Measurements from ENCODE around the gene SMCO2. TPM values are rescaled to one million over a fixed set of nuclear protein-coding genes. Genes with fewer than 3 reads are reported as not detected.

Gene SMCO2
- total RNA-seq, 1 donor from 2014 or later, result not detected

DNA sequence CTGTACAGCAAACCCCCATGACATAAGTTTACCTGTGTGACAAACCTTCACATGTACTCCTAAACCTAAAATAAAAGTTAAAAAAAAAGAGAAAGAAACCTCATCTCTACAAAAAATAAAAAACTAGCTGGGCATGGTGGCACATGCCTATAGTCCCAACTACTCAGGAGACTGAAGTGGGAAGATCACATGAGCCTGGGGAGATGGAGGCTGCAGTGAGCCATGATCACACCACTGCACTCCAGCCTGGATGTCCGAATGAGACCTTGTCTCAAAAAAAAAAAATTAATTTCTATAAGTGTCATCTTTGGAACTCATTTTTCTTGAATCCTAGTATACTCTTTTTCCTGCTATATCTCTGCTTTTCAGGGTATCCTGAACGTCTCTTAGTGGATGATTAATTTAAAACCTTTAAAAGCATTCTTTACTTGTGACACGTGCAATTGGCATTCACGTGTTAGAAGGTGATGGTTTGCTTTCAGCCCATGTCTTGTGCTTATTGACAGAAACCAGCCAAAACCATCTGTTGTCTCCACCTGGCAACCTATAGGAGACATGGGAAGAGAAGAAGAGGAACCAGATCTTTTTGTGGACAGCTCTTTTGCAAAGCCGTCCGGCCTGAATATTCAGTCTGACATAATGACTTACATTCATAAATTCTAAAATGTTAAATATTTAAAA lies 46.9 kb downstream of the SMCO2 start:
- intact Hi-C loops (cut with micrococcal nuclease), result no loop called here
- DNase-seq, result no peak
- Histone ChIP-seq H3K27me3 (ENCODE audit: low read depth) (no peaks in the 10 kb centered on the region), H3K4me3 (no peak overlapping the region), H3K9me3 (replicated peaks) (no peaks in the 10 kb centered on the region), H3K27ac (replicated peaks) (no peak overlapping the region), H3K36me3 (no peaks in the 10 kb centered on the region), H3K4me1 (no peaks in the 10 kb centered on the region)
- TF ChIP-seq, protein P1, sequence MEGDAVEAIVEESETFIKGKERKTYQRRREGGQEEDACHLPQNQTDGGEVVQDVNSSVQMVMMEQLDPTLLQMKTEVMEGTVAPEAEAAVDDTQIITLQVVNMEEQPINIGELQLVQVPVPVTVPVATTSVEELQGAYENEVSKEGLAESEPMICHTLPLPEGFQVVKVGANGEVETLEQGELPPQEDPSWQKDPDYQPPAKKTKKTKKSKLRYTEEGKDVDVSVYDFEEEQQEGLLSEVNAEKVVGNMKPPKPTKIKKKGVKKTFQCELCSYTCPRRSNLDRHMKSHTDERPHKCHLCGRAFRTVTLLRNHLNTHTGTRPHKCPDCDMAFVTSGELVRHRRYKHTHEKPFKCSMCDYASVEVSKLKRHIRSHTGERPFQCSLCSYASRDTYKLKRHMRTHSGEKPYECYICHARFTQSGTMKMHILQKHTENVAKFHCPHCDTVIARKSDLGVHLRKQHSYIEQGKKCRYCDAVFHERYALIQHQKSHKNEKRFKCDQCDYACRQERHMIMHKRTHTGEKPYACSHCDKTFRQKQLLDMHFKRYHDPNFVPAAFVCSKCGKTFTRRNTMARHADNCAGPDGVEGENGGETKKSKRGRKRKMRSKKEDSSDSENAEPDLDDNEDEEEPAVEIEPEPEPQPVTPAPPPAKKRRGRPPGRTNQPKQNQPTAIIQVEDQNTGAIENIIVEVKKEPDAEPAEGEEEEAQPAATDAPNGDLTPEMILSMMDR (IDR thresholded peaks at IDR 0.05; ENCODE audit: borderline replicate concordance), result no peak

GRCh38 chr12:27497446-27497845 lies 50.9 kb downstream of the SMCO2 start:
- TF ChIP-seq, protein P1 (IDR thresholded peaks at IDR 0.05; ENCODE audit: borderline replicate concordance), result no peak
- Histone ChIP-seq H3K4me3 (no peak overlapping the region), H3K9me3 (replicated peaks) (peaks cover 6% of the 10 kb centered on the region), H3K27me3 (ENCODE audit: low read depth) (no peaks in the 10 kb centered on the region), H3K4me1 (peaks cover 7% of the 10 kb centered on the region), H3K27ac (replicated peaks) (no peak overlapping the region), H3K36me3 (no peaks in the 10 kb centered on the region)
- intact Hi-C loops (cut with micrococcal nuclease), result no loop called here
- no peak for DNase-seq

- H3K27ac ChIP-seq (replicated peaks), result no peak overlapping the region
- H3K36me3 ChIP-seq, result no peaks in the 10 kb centered on the region
- peaks cover 7% of the 10 kb centered on the region for H3K9me3 ChIP-seq (replicated peaks)
- no peak for DNase-seq
- intact Hi-C loops (cut with micrococcal nuclease), result no loop called here
- peaks cover 7% of the 10 kb centered on the region for H3K4me1 ChIP-seq
- H3K27me3 ChIP-seq (ENCODE audit: low read depth), result no peaks in the 10 kb centered on the region
- TF ChIP-seq, protein P1 (IDR thresholded peaks at IDR 0.05; ENCODE audit: borderline replicate concordance), result no peak
- H3K4me3 ChIP-seq, result no peak overlapping the region
These were observed 51.6 kb downstream of the SMCO2 start for GRCh38 chr12:27498149-27498548.

DNA sequence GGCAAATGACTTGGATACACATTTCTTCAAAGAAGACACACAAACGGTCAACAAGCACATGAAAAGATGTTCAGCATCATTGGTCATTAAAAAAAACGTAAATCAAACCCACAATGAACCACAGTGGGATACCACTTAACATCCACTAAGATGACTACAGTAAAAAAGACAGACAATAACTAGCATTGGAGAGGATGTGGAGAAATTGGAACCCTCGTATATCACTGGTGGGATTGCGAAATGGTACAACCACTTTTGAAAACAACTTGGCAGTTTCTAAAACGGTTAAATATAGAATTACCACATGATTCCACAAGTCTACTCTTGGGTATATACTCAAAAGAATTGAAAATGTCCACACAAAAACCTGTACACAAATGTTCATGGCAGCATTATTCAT lies 52.2 kb downstream of the SMCO2 start:
- Histone ChIP-seq H3K9me3 (replicated peaks) (peaks cover 7% of the 10 kb centered on the region), H3K27ac (replicated peaks) (no peak overlapping the region), H3K4me1 (peaks cover 9% of the 10 kb centered on the region), H3K27me3 (ENCODE audit: low read depth) (no peaks in the 10 kb centered on the region), H3K4me3 (no peak overlapping the region), H3K36me3 (no peaks in the 10 kb centered on the region)
- TF ChIP-seq, protein P1 (IDR thresholded peaks at IDR 0.05; ENCODE audit: borderline replicate concordance), result no peak
- intact Hi-C loops (cut with micrococcal nuclease), result no loop called here
- DNase-seq, result no peak

GRCh38 chr12:27499377-27499776 lies 52.8 kb downstream of the SMCO2 start:
- Histone ChIP-seq H3K27ac (replicated peaks) (no peak overlapping the region), H3K4me3 (no peak overlapping the region), H3K27me3 (ENCODE audit: low read depth) (no peaks in the 10 kb centered on the region), H3K4me1 (peaks cover 15% of the 10 kb centered on the region), H3K9me3 (replicated peaks) (peaks cover 7% of the 10 kb centered on the region), H3K36me3 (no peaks in the 10 kb centered on the region)
- intact Hi-C loops (cut with micrococcal nuclease), result no loop called here
- no peak for DNase-seq
- TF ChIP-seq, protein P1 (IDR thresholded peaks at IDR 0.05; ENCODE audit: borderline replicate concordance), result no peak

Measured in left ventricle myocardium inferior (tissue), 1 donor.